HFF-Myc (cell line): Measurements from ENCODE around the gene CYB561D1.

Experiments
- DNase-seq: peaks from one replicate; pipeline ENCODE4 v3.0.0-alpha.2; 2011; ENCODE audit warnings: low read depth; ENCODE audit errors: extremely low read depth
- H3K4me3 ChIP-seq: replicated peaks from 2 replicates; pipeline ENCODE4 v1.5.1; 2011; ENCODE audit warnings: low read depth, mild to moderate bottlenecking, control low read depth, low read length
- CTCF ChIP-seq: IDR thresholded peaks from 2 replicates; pipeline ENCODE4 v1.5.1; 2012; ENCODE audit warnings: mild to moderate bottlenecking, low read depth, low read length, control low read depth; ENCODE audit errors: missing control alignments

CYB561D1 gene

GRCh38 chr1:109481646-109482045 lies 12.2 kb upstream of the CYB561D1 start:
- no peak for DNase-seq
- no peak overlapping the region for H3K4me3 ChIP-seq
- no peak for TF ChIP-seq CTCF

GRCh38 chr1:109482242-109482641 lies 11.7 kb upstream of the CYB561D1 start:
- TF ChIP-seq CTCF = no peak
- no peak overlapping the region for H3K4me3 ChIP-seq
- DNase-seq = no peak

GRCh38 chr1:109482791-109483671 lies 10.9 kb upstream of the CYB561D1 start:
- peak overlapping the region; percentile 83 for H3K4me3 ChIP-seq
- TF ChIP-seq CTCF = no peak
- no peak for DNase-seq

- peak within 1 kb of the TSS; percentile 83 for H3K4me3 ChIP-seq
- peak; percentile 51 for DNase-seq
- TF ChIP-seq CTCF = no peak
Measured at GRCh38 chr1:109483672-109484518, 10.0 kb upstream of the CYB561D1 start, which contains the start of gene ATXN7L2. Gene ATXN7L2, plus strand, starts transcription at chr1:109483905. Its CDS starts 49 bp downstream, at chr1:109483954.

GRCh38 chr1:109484519-109484975 lies 9.3 kb upstream of the CYB561D1 start:
- no peak for TF ChIP-seq CTCF
- DNase-seq = no peak
- H3K4me3 ChIP-seq = peak overlapping the region; percentile 83

- no peak for DNase-seq
- TF ChIP-seq CTCF = no peak
- peak overlapping the region; percentile 83 for H3K4me3 ChIP-seq
Measured at GRCh38 chr1:109485001-109485400, 8.9 kb upstream of the CYB561D1 start.
